C4-2B (cell line): ENCODE measurements around the gene ANOS1.

Experiments
- H3K27ac ChIP-seq: fragments of 450-650 bp; 2 replicates; pipeline ENCODE4 v1.5.1; 2017
- ZFX ChIP-seq: fragments of 450-650 bp; IDR thresholded peaks from 2 replicates; pipeline ENCODE4 v1.6.1; 2017
- TF ChIP-seq, protein P1 (sequence below): fragments of 450-650 bp; conservative IDR thresholded peaks from 2 replicates; pipeline ENCODE4 v1.5.1; 2017; ENCODE audit warnings: mild to moderate bottlenecking

ANOS1 gene

DNA sequence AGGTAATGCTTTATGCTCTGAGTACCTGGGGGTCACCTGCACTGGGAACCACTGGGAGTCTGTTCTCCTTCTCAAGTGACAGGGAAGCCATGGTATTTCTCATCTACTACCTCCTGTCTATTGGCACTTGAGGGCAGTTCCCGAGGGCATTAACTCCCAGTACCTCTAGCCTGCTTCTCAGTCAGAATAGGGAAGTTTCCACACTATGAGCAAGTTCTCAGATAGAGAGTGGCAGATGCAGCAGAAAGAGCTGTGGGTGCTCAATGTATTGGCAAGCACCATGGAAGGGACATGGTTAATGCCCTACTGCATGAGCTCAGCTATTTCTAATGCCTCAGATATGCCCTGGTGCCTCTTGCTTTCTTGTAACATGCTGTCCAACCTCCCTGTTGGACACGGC lies 74.1 kb downstream of the ANOS1 start:
- H3K27ac ChIP-seq: no peak overlapping the region

DNA sequence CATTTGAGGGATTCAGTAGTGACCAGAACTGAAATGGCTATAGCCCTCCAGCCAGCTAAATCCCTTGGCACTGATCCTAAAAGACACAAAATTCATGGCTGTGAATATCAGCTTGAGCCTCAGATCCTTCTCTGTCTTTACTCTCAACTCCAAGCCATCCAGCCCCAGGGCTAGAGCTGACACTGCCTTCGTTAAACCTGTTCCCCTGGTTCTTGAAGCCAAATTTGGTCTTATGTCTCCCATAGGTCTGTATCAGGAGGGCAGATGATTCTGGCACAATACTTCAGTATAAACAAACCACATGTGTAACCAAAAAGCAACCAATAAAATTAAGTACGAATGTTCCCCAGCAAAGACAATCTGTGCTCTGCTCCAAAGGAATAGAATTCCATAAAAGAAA lies 78.0 kb downstream of the ANOS1 start:
- TF ChIP-seq ZFX: no peak
- TF ChIP-seq, protein P1, sequence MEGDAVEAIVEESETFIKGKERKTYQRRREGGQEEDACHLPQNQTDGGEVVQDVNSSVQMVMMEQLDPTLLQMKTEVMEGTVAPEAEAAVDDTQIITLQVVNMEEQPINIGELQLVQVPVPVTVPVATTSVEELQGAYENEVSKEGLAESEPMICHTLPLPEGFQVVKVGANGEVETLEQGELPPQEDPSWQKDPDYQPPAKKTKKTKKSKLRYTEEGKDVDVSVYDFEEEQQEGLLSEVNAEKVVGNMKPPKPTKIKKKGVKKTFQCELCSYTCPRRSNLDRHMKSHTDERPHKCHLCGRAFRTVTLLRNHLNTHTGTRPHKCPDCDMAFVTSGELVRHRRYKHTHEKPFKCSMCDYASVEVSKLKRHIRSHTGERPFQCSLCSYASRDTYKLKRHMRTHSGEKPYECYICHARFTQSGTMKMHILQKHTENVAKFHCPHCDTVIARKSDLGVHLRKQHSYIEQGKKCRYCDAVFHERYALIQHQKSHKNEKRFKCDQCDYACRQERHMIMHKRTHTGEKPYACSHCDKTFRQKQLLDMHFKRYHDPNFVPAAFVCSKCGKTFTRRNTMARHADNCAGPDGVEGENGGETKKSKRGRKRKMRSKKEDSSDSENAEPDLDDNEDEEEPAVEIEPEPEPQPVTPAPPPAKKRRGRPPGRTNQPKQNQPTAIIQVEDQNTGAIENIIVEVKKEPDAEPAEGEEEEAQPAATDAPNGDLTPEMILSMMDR: no peak
- no peak overlapping the region for H3K27ac ChIP-seq

More for the DNA sequence above, 74.1 kb downstream of the ANOS1 start:
- no peak for TF ChIP-seq ZFX
- TF ChIP-seq, protein P1: no peak

DNA sequence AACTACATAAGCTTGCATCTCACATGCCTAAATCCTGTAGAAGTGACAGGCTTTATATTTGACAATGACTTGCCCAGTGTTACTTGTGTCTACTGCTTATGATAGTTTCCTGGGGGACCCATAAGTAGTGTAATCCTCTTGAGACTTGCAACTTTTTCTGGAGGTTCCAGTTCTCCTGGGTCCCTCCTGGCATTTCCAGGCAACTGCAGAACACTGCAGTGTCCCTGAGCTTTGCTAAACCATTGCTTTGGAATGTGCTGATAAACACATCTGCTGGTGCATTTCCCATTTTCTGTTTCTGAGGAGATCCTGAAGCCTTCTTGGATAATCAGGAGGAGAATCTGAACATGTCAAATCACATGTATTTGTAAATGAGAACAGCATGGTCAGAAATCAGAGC lies 82.0 kb downstream of the ANOS1 start:
- TF ChIP-seq ZFX: no peak
- no peak overlapping the region for H3K27ac ChIP-seq

DNA sequence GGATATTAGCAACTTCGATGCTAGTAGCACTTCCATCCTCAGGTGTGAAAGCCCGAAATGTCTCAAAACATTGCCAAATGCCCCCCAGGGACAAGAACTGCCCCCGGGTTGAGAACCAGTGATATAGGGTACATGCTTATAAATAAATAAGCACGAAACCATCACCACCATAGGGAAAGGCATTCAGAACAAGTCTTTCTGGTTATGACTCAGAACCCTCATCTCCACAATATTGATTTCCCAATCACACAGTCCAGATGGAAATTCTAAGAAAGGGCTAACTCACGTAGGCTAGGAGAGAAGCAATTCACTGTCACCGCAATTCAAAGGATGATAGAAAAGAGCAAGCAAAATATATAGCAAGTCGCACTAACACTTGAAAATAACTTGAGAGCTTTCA lies 84.8 kb downstream of the ANOS1 start:
- H3K27ac ChIP-seq: no peak overlapping the region
- no peak for TF ChIP-seq ZFX
- TF ChIP-seq, protein P1: no peak

- no peak overlapping the region for H3K27ac ChIP-seq
- TF ChIP-seq ZFX: no peak
- TF ChIP-seq, protein P1: no peak
Observed at GRCh38 chrX:8639949-8640475, 91.9 kb downstream of the ANOS1 start.

DNA sequence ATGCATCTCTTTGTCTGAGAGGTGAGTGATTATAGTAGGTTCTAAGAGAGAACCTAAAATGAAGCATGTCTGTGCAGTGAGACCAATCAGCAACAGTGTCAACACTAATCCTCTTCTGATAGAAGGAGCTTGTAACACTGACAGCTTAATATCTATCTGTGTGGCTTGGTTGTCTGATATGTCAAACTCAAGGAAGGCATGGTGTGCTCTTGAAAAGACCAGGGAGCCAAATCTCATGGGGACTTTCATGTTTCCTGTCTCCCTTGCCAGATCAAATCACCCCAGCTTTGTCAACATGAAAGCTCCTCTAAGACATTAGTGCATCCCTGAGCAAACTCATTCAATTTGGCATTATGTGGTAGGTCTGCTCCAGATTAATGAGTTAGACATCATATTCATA lies 95.4 kb downstream of the ANOS1 start:
- TF ChIP-seq ZFX: no peak
- TF ChIP-seq, protein P1: no peak
- H3K27ac ChIP-seq: no peak overlapping the region

GRCh38 chrX:8635812-8636211 lies 96.1 kb downstream of the ANOS1 start:
- no peak for TF ChIP-seq ZFX
- TF ChIP-seq, protein P1: no peak
- no peak overlapping the region for H3K27ac ChIP-seq

DNA sequence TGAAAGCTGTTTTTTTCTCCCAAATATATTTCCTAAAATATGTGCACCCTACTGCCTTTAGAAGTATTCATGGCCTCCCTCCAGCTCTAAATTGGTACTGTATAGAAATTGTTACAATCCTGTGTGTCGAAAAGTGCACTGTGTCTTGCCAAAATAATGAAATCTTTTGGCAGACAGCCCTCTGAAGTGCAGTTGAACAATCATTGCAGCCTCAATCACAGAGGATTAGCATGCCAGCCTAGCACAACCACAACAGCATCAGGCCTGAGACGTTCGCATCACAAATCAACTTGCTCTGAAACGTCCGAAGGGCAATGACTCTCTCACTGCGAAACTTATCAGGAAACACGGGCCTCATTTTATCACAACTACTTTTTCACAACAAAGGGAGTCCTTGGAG lies 99.0 kb downstream of the ANOS1 start:
- no peak overlapping the region for H3K27ac ChIP-seq
- TF ChIP-seq, protein P1: no peak
- TF ChIP-seq ZFX: no peak
